Measurements from ENCODE around the gene FGD4. TPM values are rescaled to one million over a fixed set of nuclear protein-coding genes. Genes with fewer than 3 reads are reported as not detected.
A peak's percentile ranks its signal among the peaks of the same experiment; 100 is the strongest.

Gene FGD4
- total and polyA plus RNA-seq, 9 of the 15 experiments (the other 6 are each of a cell fraction or from before 2014, with no cell fraction given), result 0.05 to 0.51 (median 0.27) TPM

DNA sequence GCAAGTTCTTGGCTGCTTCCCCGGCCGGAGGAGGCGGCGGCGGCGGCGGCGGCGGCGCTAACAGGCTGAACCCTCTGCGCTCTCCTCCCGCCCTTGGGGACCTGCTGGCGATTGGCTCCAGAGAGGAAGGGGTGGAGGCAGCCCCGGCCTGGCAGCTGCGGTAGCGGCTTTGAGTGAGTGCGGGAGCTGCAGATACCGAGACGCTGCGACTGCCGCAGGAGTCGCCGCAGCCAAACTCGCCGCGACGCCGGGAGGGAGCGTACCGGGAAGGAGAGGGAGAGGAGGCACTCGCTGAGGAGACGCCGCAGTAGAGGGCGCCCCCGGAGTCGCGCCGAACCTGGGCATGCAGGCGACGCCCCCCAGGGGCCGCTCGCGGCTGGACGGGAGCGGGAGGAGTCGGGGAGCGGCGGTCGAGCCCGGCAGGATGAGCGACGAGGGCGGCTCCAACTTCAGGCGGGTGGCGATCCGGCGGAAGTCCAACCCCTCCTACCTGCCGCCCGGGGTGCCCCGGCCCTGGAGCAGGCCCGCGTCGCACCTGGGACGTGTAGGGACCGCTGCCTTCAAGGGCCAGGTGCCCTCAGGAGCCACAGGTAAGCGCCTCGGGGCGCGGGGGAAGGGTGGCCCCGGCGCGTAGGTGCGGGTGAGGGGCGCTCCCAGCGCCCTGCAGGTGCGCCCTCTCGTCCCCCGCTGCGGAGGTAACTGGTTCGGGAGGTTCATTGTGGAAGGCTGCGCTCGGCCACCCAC lies at the start of gene FGD4 (continued):
- TF ChIP-seq, protein P1, sequence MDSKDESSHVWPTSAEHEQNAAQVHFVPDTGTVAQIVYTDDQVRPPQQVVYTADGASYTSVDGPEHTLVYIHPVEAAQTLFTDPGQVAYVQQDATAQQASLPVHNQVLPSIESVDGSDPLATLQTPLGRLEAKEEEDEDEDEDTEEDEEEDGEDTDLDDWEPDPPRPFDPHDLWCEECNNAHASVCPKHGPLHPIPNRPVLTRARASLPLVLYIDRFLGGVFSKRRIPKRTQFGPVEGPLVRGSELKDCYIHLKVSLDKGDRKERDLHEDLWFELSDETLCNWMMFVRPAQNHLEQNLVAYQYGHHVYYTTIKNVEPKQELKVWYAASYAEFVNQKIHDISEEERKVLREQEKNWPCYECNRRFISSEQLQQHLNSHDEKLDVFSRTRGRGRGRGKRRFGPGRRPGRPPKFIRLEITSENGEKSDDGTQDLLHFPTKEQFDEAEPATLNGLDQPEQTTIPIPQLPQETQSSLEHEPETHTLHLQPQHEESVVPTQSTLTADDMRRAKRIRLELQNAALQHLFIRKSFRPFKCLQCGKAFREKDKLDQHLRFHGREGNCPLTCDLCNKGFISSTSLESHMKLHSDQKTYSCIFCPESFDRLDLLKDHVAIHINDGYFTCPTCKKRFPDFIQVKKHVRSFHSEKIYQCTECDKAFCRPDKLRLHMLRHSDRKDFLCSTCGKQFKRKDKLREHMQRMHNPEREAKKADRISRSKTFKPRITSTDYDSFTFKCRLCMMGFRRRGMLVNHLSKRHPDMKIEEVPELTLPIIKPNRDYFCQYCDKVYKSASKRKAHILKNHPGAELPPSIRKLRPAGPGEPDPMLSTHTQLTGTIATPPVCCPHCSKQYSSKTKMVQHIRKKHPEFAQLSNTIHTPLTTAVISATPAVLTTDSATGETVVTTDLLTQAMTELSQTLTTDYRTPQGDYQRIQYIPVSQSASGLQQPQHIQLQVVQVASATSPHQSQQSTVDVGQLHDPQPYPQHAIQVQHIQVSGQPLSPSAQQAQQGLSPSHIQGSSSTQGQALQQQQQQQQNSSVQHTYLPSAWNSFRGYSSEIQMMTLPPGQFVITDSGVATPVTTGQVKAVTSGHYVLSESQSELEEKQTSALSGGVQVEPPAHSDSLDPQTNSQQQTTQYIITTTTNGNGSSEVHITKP (IDR thresholded peaks at IDR 0.05; ENCODE audit: partially characterized antibody), result peak; percentile 21
- no peak for TF ChIP-seq ETS2 (tag; IDR thresholded peaks at IDR 0.05; ENCODE audit: borderline replicate concordance, poor library complexity, severe bottlenecking)
- TF ChIP-seq RBM22 (IDR thresholded peaks at IDR 0.05; ENCODE audit: low read depth, low read length, poor library complexity, severe bottlenecking), result no peak
- TF ChIP-seq ZNF766 (CRISPR knock-in tag; conservative IDR thresholded peaks at IDR 0.05), result no peak
- TF ChIP-seq RFX7 (CRISPR knock-in tag; IDR thresholded peaks at IDR 0.05), result no peak
- TF ChIP-seq ZNF830 (CRISPR knock-in tag; IDR thresholded peaks at IDR 0.05), result no peak
- no peak for TF ChIP-seq SAP30 (IDR thresholded peaks at IDR 0.05; ENCODE audit: borderline replicate concordance, insufficient read depth, low read depth, low read length, poor library complexity, severe bottlenecking)
- TF ChIP-seq, protein P2, sequence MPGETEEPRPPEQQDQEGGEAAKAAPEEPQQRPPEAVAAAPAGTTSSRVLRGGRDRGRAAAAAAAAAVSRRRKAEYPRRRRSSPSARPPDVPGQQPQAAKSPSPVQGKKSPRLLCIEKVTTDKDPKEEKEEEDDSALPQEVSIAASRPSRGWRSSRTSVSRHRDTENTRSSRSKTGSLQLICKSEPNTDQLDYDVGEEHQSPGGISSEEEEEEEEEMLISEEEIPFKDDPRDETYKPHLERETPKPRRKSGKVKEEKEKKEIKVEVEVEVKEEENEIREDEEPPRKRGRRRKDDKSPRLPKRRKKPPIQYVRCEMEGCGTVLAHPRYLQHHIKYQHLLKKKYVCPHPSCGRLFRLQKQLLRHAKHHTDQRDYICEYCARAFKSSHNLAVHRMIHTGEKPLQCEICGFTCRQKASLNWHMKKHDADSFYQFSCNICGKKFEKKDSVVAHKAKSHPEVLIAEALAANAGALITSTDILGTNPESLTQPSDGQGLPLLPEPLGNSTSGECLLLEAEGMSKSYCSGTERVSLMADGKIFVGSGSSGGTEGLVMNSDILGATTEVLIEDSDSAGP (CRISPR knock-in tag; IDR thresholded peaks at IDR 0.05), result no peak
- no peak for TF ChIP-seq MEF2A (IDR thresholded peaks at IDR 0.05; ENCODE audit: control insufficient read depth, low read depth, low read length)
- 0 out of 4 replicates have a peak, but pooled peaks of 1 of the 2 experiments have one; percentile 23 for TF ChIP-seq SRF (CRISPR knock-in tag; IDR thresholded peaks at IDR 0.05)
- no peak for TF ChIP-seq MXI1 (IDR thresholded peaks at IDR 0.05; ENCODE audit: low read depth, low read length)
- TF ChIP-seq SNRNP70 (optimal IDR thresholded peaks at IDR 0.05; ENCODE audit: low read depth, low read length), result no peak
- TF ChIP-seq, protein P3, sequence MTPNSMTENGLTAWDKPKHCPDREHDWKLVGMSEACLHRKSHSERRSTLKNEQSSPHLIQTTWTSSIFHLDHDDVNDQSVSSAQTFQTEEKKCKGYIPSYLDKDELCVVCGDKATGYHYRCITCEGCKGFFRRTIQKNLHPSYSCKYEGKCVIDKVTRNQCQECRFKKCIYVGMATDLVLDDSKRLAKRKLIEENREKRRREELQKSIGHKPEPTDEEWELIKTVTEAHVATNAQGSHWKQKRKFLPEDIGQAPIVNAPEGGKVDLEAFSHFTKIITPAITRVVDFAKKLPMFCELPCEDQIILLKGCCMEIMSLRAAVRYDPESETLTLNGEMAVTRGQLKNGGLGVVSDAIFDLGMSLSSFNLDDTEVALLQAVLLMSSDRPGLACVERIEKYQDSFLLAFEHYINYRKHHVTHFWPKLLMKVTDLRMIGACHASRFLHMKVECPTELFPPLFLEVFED (CRISPR knock-in tag; conservative IDR thresholded peaks at IDR 0.05), result no peak
- TF ChIP-seq, protein P4, sequence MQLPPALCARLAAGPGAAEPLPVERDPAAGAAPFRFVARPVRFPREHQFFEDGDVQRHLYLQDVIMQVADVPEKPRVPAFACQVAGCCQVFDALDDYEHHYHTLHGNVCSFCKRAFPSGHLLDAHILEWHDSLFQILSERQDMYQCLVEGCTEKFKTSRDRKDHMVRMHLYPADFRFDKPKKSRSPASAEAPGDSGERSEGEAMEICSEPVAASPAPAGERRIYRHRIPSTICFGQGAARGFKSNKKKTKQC (CRISPR knock-in tag; IDR thresholded peaks at IDR 0.05), result peak; percentile 47; the same call in 1 of the 2 replicates
- no peak for TF ChIP-seq NCOR1 (IDR thresholded peaks at IDR 0.05)
- TF ChIP-seq, protein P5, sequence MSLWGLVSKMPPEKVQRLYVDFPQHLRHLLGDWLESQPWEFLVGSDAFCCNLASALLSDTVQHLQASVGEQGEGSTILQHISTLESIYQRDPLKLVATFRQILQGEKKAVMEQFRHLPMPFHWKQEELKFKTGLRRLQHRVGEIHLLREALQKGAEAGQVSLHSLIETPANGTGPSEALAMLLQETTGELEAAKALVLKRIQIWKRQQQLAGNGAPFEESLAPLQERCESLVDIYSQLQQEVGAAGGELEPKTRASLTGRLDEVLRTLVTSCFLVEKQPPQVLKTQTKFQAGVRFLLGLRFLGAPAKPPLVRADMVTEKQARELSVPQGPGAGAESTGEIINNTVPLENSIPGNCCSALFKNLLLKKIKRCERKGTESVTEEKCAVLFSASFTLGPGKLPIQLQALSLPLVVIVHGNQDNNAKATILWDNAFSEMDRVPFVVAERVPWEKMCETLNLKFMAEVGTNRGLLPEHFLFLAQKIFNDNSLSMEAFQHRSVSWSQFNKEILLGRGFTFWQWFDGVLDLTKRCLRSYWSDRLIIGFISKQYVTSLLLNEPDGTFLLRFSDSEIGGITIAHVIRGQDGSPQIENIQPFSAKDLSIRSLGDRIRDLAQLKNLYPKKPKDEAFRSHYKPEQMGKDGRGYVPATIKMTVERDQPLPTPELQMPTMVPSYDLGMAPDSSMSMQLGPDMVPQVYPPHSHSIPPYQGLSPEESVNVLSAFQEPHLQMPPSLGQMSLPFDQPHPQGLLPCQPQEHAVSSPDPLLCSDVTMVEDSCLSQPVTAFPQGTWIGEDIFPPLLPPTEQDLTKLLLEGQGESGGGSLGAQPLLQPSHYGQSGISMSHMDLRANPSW (CRISPR knock-in tag; IDR thresholded peaks at IDR 0.05), result no peak

Data from K562 (cell line).